Cardiac fibroblast (primary cell): ENCODE measurements around the gene NWD2.

Experiments used
- DNase-seq, 2 donors: peaks; one replicate each; pipeline versions ENCODE4 v3.0.0 to v3.0.0-alpha.2; 2010; ENCODE audit warnings: low read depth in 2 of 2
- H3K4me3 ChIP-seq, 2 donors: replicated peaks in 1 of 2; 1 replicate in 1 of 2; 2 replicates in 1 of 2; pipeline ENCODE4 v1.5.1; 2011; ENCODE audit warnings: low read depth in 2 of 2, low read length in 2 of 2, mild to moderate bottlenecking in 2 of 2, moderate library complexity in 1 of 2
- TF ChIP-seq, protein P1 (sequence below): IDR thresholded peaks from one replicate; pipeline ENCODE4 v1.5.1; 2011; ENCODE audit warnings: low read depth, mild to moderate bottlenecking, low read length, inconsistent platforms

Gene NWD2

DNA sequence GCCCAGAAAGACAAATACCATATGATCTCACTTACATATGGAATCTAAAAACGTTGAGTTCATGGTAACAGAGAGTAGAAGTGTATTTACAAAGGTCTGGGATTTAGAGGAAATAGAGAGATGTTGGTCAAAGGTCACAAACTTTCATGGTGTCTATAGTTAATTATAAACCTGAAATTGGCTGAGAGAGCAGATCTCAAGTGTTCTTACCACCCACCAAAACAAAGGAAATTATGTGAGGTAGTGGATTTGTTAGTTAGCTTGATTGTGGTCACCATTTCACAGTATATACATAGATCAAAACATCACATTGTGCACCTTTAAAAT is 186.8 kb downstream of the NWD2 start:
- no peak for DNase-seq
- no peak overlapping the region for H3K4me3 ChIP-seq
- TF ChIP-seq, protein P1, sequence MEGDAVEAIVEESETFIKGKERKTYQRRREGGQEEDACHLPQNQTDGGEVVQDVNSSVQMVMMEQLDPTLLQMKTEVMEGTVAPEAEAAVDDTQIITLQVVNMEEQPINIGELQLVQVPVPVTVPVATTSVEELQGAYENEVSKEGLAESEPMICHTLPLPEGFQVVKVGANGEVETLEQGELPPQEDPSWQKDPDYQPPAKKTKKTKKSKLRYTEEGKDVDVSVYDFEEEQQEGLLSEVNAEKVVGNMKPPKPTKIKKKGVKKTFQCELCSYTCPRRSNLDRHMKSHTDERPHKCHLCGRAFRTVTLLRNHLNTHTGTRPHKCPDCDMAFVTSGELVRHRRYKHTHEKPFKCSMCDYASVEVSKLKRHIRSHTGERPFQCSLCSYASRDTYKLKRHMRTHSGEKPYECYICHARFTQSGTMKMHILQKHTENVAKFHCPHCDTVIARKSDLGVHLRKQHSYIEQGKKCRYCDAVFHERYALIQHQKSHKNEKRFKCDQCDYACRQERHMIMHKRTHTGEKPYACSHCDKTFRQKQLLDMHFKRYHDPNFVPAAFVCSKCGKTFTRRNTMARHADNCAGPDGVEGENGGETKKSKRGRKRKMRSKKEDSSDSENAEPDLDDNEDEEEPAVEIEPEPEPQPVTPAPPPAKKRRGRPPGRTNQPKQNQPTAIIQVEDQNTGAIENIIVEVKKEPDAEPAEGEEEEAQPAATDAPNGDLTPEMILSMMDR: no peak

DNA sequence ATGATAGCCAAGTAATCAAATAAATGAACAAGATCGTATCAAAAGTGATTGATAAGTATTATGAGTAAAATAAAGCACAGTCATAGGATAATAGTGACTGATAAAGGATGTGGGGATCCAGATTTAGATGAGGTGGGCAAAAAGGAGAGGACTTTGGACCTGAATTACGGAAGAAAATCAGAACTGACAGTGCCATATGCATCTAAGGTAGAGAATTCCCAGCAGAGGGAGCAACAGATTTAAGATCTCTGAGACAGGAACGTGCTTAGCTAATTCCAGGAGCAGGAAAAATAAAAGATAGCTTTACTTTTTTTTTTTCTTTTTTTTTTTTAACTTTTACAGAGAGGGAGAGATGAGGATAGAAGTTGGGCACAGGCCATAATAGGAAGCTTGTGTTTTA is 189.9 kb downstream of the NWD2 start:
- TF ChIP-seq, protein P1: peak; percentile 14
- H3K4me3 ChIP-seq: no peak overlapping the region
- DNase-seq: peak; percentile 29 to 31

DNA sequence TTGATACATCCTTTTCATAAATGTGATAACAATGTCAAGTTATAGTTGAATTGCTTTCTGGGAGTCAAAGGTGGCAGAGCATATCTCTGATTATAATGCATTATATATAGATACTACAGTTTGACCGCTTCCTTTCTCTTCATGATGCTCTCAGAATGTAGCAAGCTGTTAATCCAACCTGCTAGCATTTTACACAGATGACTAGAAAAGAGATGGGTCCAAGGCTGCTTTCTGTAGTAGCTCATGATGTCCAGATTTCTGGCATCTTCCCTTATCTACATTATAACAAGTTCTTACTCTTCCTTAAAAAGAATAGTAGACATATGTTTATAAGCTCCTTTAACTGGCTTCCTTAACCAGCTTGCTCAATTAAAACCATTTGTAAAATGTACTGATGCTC is 192.0 kb downstream of the NWD2 start:
- H3K4me3 ChIP-seq: no peak overlapping the region
- TF ChIP-seq, protein P1: no peak
- no peak for DNase-seq

DNA sequence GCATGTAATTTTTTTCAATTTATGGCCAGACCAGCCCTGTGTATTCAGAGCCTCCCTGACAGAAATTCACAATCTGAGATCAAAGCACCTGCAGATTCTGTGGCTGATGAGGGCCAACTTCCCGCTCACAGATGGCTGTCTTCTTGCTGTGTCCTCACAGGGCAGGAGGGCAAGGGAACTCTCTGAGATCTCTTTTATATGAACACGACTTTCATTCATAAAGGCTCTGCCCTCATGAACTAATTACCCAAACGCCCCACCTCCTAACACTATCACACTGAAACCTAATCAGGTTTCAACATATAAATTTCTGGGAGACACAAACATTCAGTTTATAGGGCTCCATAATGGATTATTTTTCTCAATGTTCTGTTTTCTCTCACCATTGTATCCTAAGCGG is 192.6 kb downstream of the NWD2 start:
- no peak for DNase-seq
- TF ChIP-seq, protein P1: no peak
- H3K4me3 ChIP-seq: no peak overlapping the region

DNA sequence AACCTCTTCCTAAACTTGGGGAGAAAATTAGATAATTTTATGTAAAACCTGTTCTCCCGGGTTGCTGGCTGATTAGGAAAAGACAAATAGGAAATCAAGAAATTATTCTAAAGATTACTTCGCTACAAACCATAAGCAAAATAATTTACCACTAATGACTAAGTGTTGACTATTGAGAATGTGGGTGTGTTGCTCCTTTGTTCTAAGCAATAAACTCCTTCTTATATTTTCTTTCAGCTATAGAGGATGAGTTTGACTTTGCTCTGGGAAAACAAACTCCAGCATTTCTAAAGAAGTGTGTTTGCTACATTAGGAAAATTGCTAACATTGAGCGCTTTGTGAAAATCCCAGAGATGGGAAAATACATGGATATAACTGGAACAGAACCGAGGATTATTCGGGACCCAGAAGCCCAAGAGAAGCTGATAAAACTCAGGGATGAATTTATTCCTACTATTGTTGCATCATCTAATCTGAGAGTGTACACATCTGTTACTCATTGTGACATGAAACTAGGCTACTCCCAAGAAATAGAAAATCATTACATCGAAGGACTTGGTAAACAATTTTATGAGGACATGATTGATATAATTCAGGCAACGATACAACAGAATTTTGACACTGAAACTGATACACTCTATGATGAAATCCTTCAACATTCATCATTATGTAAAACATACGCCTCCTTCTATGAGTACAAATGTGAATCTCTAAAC is 194.2 kb downstream of the NWD2 start:
- TF ChIP-seq, protein P1: no peak
- no peak for DNase-seq
- H3K4me3 ChIP-seq: no peak overlapping the region

DNA sequence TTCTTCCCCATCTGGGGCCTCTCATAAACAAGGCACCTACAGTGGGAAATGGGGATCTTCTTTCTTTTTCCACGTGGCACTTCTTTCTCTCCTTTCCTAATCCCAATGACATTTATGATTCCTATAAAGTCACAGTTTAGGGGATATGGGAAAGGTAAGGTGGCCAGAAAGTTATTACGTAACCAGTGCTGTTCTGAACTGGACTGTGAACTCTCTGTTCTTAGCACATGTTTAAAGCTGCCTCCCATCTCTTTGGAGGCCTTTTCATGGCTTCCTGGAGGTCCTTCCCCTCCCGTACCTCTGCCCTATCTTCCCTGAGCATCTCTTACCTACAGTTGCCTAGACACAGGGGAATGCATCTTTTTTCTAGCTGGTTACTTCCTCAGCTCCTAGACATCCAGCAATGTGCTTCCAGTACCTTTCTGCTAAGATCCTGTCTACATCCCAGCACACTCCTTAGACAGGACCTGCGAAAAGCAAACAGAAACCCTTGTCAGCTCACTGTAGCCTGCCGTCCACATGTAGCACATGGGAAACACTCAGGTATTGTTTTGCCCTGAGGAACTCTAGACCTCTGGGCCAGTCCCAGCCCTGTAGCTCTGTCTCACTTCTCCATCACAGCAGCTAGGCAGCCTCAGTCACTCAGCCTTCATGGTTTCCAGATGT is 195.4 kb downstream of the NWD2 start:
- TF ChIP-seq, protein P1: no peak
- no peak for DNase-seq
- H3K4me3 ChIP-seq: no peak overlapping the region
